Stimulated activated naive B cell treated with anti-CD40 and anti-IgM and Interleukin-4, amounts not matched to agents 10 μg/mL and 1 μg/mL and 100 μg/mL, for 72 hours (primary cell): Measurements from ENCODE around the gene BCAS3.
A peak's percentile ranks its signal among the peaks of the same experiment; 100 is the strongest.

Source experiments
- ATAC-seq, 2 donors: fragments of 150-1000 bp; cut with Tn5 transposase; replicated peaks; 2 replicates each; pipeline ENCODE4 v1.10.0; 2021; ENCODE audit warnings: moderate library complexity in 1 of 2
- DNase-seq: peaks from one replicate; pipeline ENCODE4 v3.0.0; 2021
- H3K27ac Mint-ChIP-seq: one replicate; pipeline ENCODE4 v1.8.0; 2022; ENCODE audit warnings: mild to moderate bottlenecking, mixed read lengths
- H3K27me3 Mint-ChIP-seq, 2 donors: one replicate each; pipeline ENCODE4 v1.8.0; 2022; ENCODE audit warnings: mixed read lengths in 2 of 2
- H3K36me3 Mint-ChIP-seq, 2 donors: one replicate each; pipeline ENCODE4 v1.8.0; 2022; ENCODE audit warnings: mixed read lengths in 2 of 2, mild to moderate bottlenecking in 1 of 2
- H3K4me1 Mint-ChIP-seq, 2 donors: one replicate each; pipeline ENCODE4 v1.8.0; 2022; ENCODE audit warnings: mixed read lengths in 2 of 2, mild to moderate bottlenecking in 1 of 2
- H3K4me3 Mint-ChIP-seq, 2 donors: one replicate each; pipeline ENCODE4 v1.8.0; 2022; ENCODE audit warnings: mild to moderate bottlenecking in 2 of 2, mixed read lengths in 2 of 2, moderate library complexity in 1 of 2
- H3K9me3 Mint-ChIP-seq, 2 donors: one replicate each; pipeline ENCODE4 v1.8.0; 2022; ENCODE audit warnings: mixed read lengths in 2 of 2, mild to moderate bottlenecking in 1 of 2

Gene BCAS3

DNA sequence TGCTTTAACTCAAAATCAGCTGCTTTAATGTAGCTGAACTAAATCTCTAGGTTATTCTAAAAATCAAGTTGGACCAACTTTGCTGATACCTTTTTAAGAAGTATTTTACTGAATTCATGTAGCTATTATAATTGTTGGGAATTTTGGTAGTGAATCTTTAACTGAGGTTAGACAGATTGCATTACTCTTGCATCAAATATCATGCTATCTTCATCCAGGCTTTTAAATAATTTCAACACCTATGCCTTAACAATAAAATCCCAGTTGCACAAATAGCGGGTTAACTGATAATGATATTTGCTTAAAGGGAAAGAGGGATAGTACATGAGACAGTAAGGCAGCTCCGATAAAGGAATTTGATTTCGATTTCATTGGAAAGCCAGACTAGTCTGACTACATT, 480.7 kb downstream of the BCAS3 start:
- Mint-ChIP-seq H3K4me3 (no peak overlapping the region), H3K27me3 (no peaks in the 10 kb centered on the region), H3K4me1 (peaks cover 8 to 11% of the 10 kb centered on the region in 2 donors)

DNA sequence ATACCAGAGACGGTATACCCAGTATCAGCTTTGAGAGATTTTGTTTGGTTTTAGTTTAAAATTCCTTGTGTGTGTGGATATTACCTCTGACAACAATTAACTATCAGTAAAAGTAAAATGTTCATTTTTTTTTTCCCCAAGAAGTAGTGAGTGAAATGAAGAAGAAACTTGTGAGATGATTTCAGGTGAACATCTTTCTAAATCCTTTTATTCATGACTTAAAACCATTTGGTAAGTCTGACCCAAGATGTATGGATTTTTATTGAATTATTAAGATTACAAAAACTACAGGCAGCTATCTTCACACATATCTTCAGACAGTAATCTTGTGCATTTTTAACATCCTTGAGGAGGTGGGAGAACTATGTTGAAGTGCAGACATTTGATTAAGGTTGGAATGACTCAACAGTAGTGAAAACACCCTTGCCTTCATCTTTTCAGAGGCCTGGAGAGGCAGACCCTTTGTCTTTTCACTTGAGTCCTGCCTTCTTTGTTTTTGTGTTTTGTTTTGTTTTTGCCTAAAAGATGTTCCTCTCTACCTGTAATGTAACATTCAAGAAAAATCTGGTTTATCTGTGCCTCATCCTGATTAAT, 481.7 kb downstream of the BCAS3 start:
- Mint-ChIP-seq H3K4me1 (peaks cover 8 to 11% of the 10 kb centered on the region in 2 donors), H3K4me3 (no peak overlapping the region), H3K27ac (no peak overlapping the region), H3K36me3 (peaks cover 0 to 2% of the 10 kb centered on the region in 2 donors), H3K9me3 (peaks cover 0 to 2% of the 10 kb centered on the region in 2 donors), H3K27me3 (no peaks in the 10 kb centered on the region)
- ATAC-seq (peak; percentile 66 to 94), DNase-seq (no peak)

More for the DNA sequence above, 480.7 kb downstream of the BCAS3 start:
- H3K9me3 Mint-ChIP-seq = no peaks in the 10 kb centered on the region
- H3K27ac Mint-ChIP-seq = no peak overlapping the region
- H3K36me3 Mint-ChIP-seq = no peaks in the 10 kb centered on the region
- ATAC-seq (no peak), DNase-seq (no peak)

DNA sequence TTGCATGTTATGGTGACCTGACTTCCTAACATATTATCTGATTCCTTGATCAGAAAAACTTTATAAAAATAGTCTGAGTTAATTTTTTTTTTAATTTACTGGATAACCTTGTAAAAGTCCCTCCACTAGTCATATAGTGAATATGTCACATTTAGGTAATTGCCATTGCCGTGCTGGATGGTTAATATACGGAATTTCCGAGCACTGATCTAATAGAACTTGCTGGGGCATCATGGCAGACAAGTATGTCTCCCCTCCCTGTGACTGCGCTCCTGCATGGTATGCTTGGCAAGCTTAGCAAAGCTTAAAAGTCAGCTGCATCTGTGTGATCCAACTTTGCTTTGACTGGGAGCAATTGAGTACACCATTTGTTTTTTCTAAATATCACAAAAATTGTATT, 482.6 kb downstream of the BCAS3 start:
- Mint-ChIP-seq H3K27me3 (no peaks in the 10 kb centered on the region), H3K4me1 (peaks cover 8 to 11% of the 10 kb centered on the region in 2 donors), H3K27ac (no peak overlapping the region), H3K9me3 (peaks cover 4 to 5% of the 10 kb centered on the region in 2 donors), H3K36me3 (peaks cover 0 to 8% of the 10 kb centered on the region in 2 donors), H3K4me3 (no peak overlapping the region)
- DNase-seq (no peak), ATAC-seq (no peak)

DNA sequence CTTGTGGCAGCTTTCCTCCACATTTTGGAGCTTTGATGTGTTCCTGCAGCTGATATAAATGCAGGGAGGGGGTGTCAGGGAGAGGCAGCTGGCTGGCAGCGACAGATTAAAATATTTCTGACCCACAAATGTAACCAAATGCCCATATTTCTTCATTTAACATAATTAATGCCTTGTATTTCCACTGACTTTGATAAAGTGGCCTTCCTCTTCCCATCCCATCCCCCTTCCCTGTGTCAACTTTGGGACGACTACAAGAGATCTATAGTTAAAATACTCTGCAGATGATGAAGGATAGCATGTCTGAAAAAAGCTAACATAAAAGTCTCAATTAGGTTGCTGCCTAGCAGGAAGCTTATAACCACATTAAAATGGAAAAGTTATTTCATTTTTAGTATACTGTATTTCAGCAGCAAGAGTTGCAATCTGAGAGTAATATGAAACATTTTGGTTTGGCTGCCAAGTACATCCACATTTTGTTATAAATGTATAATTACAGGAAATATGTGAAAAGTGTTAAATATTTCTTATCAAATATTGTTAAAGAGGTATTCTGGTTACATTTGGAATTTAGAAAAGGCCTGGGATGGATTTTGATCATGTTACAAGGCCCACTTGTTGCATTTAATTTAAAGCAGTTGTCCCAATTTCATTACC, 483.3 kb downstream of the BCAS3 start:
- DNase-seq = no peak
- H3K4me1 Mint-ChIP-seq = peaks cover 8 to 11% of the 10 kb centered on the region in 2 donors
- no peaks in the 10 kb centered on the region for H3K27me3 Mint-ChIP-seq
- no peak overlapping the region for H3K4me3 Mint-ChIP-seq
- peaks cover 0 to 8% of the 10 kb centered on the region in 2 donors for H3K36me3 Mint-ChIP-seq
- no peak overlapping the region for H3K27ac Mint-ChIP-seq
- ATAC-seq = no peak
- H3K9me3 Mint-ChIP-seq = peaks cover 4 to 5% of the 10 kb centered on the region in 2 donors

DNA sequence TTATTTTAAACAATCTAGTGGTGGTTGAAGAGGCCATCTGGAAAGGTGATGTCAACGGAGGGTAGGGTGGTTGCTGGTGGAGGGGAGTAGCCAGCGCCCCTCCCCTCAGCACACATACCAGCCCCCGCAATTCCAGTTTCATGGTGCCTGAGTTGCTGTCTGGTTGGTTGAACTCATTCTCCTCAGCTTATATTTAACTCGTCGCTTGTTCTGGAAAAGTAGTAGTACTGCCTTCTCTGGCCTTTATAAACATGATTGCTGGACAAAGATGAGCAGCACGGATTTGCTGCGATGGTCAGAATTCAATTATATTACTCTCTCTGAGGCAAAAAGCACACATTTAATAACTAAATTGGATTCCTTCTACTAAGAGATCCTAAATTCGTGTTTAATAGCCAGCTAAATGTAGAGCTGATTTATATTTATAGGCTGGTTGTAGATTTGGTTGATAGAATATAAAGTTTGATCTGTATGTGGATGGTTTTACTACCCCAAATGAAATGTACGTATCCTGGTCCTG, 484.0 kb downstream of the BCAS3 start:
- H3K27ac Mint-ChIP-seq = no peak overlapping the region
- no peak overlapping the region for H3K4me3 Mint-ChIP-seq

DNA sequence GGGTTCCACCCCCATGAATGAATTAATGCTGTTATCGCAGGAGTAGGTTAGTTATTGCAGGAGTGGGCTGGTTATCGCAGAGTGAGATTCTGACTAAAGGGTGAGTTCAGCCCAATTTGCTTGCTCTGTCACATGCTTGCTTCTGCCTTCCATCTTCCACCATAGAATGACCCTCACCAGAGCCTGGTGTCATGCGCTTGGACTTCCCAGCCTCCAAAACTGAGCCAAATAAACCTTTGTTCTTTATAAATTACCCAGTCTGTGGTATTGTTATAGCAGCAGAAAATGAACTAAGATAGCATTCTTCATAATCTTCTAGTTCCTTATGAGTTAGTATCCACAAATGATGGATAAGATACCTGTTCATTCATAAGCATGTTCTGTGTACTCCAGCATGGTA, 486.9 kb downstream of the BCAS3 start:
- ATAC-seq (no peak), DNase-seq (no peak)
- Mint-ChIP-seq H3K27me3 (no peaks in the 10 kb centered on the region), H3K9me3 (peaks cover 4 to 5% of the 10 kb centered on the region in 2 donors), H3K4me1 (peaks cover 2 to 3% of the 10 kb centered on the region in 2 donors), H3K27ac (no peak overlapping the region), H3K4me3 (no peak overlapping the region), H3K36me3 (peaks cover 0 to 8% of the 10 kb centered on the region in 2 donors)

More for the DNA sequence above, 484.0 kb downstream of the BCAS3 start:
- no peaks in the 10 kb centered on the region for H3K27me3 Mint-ChIP-seq
- H3K9me3 Mint-ChIP-seq = peaks cover 4 to 5% of the 10 kb centered on the region in 2 donors
- peaks cover 0 to 8% of the 10 kb centered on the region in 2 donors for H3K36me3 Mint-ChIP-seq
- ATAC-seq (no peak), DNase-seq (no peak)
- peaks cover 8 to 11% of the 10 kb centered on the region in 2 donors for H3K4me1 Mint-ChIP-seq

DNA sequence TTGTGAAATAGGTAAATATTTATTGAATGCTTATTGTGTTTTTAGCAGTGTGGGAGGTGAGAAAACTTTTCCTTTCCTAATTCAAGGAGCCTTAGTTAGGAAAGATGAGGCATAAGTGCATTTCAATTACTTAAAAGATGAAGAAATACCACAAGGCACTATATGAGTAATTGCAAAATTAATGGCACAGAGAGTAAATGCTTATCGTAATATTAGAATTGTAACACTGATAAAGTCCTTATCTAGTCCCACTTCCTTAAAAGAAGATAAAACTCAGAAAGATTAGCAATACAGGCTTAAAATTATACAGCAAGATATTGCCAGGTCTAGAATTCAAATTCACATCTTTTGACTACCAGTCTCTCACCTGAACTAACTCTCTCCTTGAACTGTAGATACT, 489.4 kb downstream of the BCAS3 start:
- H3K4me1 Mint-ChIP-seq = no peaks in the 10 kb centered on the region
- peaks cover 3 to 21% of the 10 kb centered on the region in 2 donors for H3K36me3 Mint-ChIP-seq
- H3K27me3 Mint-ChIP-seq = no peaks in the 10 kb centered on the region
- ATAC-seq = no peak
- no peak for DNase-seq
- no peak overlapping the region for H3K27ac Mint-ChIP-seq
- peaks cover 4 to 5% of the 10 kb centered on the region in 2 donors for H3K9me3 Mint-ChIP-seq
- no peak overlapping the region for H3K4me3 Mint-ChIP-seq

DNA sequence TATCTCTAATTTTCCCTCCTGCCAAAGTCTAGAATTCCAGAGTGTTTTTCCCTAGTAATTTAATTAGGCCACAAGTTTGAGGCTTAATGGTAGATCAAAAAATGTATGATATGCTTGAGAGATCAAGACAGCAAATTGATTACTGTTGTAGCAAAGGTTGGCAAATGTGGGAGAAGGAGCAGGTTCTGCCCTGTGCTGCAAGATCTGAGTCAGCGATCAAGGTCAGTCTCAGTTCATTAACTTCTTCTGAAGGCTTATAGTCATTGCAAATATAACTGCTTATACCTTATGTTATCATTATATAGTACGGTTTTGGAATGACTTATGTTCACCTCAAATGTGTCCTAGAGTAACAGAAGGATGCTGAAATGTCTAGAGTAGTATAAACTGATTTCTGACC, 490.9 kb downstream of the BCAS3 start:
- Mint-ChIP-seq H3K27me3 (no peaks in the 10 kb centered on the region), H3K4me1 (no peaks in the 10 kb centered on the region), H3K9me3 (peaks cover 4 to 5% of the 10 kb centered on the region in 2 donors), H3K36me3 (peaks cover 3 to 21% of the 10 kb centered on the region in 2 donors), H3K4me3 (no peak overlapping the region), H3K27ac (no peak overlapping the region)
- ATAC-seq = peak; percentile 48 to 71
- no peak for DNase-seq

DNA sequence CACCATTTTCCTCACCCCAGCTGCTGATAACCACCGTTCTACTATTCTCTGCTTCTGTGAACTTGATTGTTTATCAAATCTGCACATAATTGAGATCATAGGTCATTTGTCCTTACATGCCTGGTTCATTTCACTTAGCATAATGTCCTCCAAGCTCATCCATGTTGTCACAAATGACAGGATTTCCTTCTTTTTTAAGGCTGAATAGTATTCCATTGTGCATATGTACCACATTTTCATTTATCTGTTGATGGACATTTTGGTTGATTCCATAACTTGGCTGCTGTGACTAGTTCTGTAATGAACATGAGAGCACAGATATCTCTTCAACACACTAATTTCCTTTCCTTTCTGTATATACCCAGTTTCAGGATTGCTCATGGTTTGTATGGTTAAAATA, 496.7 kb downstream of the BCAS3 start:
- Mint-ChIP-seq H3K4me1 (no peaks in the 10 kb centered on the region), H3K27ac (no peak overlapping the region), H3K4me3 (no peak overlapping the region), H3K27me3 (no peaks in the 10 kb centered on the region), H3K36me3 (peaks cover 6 to 18% of the 10 kb centered on the region in 2 donors), H3K9me3 (peaks cover 3% of the 10 kb centered on the region in 2 donors)
- no peak for DNase-seq
- no peak for ATAC-seq

DNA sequence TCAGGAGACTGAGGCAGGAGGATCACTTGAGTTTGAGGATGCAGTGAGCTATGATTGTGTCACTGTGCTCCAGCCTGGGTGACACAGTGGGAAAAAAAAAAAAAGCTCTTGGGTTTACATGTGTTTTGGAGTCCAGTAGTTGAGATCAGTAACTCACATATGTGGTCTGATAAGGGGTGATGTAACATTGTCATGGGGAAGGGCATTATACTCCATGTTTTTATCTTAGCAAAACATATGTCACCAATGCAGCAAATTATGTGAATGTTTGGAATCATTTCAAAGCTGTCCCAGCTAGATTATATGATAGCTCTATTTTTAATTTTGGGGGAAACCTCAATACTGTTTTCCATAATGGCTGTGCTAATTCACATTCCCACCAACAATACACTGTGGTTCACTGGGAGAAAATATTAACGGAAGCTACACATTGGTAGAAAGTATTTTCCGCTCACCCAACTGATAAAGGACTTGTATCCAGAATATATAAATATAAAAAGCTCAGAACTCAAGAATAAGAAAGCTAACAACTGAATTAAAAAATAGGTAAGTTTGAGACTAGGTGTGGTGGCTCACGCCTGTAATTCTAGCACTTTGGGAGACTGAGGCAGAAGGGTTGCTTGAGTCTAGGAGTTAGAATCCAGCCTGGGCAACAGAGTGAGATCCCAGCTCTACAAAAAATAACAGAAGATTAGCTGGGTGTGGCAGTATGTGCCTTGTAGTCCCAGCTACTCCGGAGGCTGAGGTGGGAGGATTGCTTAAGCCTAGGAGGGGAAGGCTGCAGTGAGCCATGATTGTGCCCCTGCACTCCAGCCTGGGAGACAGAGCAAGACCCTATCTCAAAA, 497.9 kb downstream of the BCAS3 start:
- DNase-seq (no peak), ATAC-seq (no peak)
- Mint-ChIP-seq H3K4me3 (no peak overlapping the region), H3K9me3 (peaks cover 3% of the 10 kb centered on the region in 2 donors), H3K36me3 (peaks cover 6 to 15% of the 10 kb centered on the region in 2 donors), H3K27ac (no peak overlapping the region), H3K4me1 (no peaks in the 10 kb centered on the region), H3K27me3 (no peaks in the 10 kb centered on the region)

DNA sequence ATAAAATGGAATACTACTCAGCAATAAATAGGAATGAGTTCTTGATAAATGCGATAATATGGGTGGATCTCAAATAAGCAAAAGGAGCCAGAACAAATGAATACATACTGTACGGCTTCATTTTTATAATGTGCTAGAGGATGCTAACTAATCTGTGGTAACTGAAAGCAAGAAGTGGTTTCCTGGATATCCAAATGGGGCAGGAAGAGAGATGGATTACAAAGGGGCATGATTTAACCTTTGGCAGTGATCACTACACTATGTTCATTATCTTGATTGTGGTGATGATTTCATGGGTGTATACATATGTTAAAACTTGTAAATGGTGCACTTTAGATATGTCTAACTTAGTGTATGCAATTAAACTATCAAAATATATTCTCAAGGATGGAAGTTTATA, 499.7 kb downstream of the BCAS3 start:
- no peak overlapping the region for H3K4me3 Mint-ChIP-seq
- DNase-seq (no peak), ATAC-seq (no peak)
- no peaks in the 10 kb centered on the region for H3K4me1 Mint-ChIP-seq
- H3K36me3 Mint-ChIP-seq = peaks cover 3 to 4% of the 10 kb centered on the region in 2 donors
- peaks cover 3% of the 10 kb centered on the region in 2 donors for H3K9me3 Mint-ChIP-seq
- H3K27ac Mint-ChIP-seq = no peak overlapping the region
- H3K27me3 Mint-ChIP-seq = no peaks in the 10 kb centered on the region

DNA sequence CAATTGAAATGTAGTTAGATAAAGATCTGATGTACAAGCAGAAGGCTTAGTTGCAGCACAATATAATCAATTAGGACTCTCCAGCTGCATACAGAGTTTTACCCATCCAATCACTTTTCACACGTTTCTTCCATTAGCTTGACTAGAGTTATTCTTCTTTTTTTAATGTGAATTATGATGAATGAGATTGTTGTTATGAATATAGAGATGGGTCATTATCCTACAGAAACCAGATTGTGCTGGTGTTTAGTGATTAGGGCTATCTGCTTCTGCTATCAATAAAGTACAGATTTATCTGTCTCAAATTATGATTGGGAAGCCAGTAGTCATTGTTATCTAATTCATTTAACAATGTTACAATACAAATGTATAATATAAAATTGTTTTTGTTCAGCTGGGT, 500.6 kb downstream of the BCAS3 start:
- peaks cover 3 to 4% of the 10 kb centered on the region in 2 donors for H3K36me3 Mint-ChIP-seq
- H3K9me3 Mint-ChIP-seq = peaks cover 3% of the 10 kb centered on the region in 2 donors
- DNase-seq (no peak), ATAC-seq (no peak)
- no peak overlapping the region for H3K4me3 Mint-ChIP-seq
- peaks cover 0 to under 1% of the 10 kb centered on the region in 2 donors for H3K4me1 Mint-ChIP-seq
- no peak overlapping the region for H3K27ac Mint-ChIP-seq
- H3K27me3 Mint-ChIP-seq = no peaks in the 10 kb centered on the region

DNA sequence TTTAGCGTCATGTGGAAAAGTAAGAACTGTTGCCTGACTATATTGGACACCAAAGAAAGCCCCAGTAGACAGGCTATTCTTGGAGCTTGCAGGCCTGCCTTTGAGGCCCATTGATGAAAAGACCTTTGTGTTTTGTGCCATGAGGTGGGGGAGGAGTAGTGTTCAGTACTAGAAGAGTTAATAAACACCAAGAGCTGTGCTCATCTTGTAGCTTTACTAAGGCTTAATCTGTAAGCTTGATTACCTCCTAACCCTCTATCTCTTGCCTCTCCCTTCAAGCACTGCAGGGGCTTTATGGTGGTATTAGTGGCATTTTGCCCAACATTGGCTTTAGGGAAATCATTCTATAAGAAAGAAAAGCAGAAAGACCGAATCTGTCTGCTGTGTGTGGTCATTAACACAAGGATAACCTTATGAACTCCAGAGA, 501.7 kb downstream of the BCAS3 start:
- no peaks in the 10 kb centered on the region for H3K27me3 Mint-ChIP-seq
- H3K36me3 Mint-ChIP-seq = peaks cover under 1% of the 10 kb centered on the region in 2 donors
- H3K27ac Mint-ChIP-seq = no peak overlapping the region
- peaks cover under 1% of the 10 kb centered on the region in 2 donors for H3K9me3 Mint-ChIP-seq
- no peak for ATAC-seq
- DNase-seq = no peak
- H3K4me3 Mint-ChIP-seq = no peak overlapping the region
- peaks cover 7 to 11% of the 10 kb centered on the region in 2 donors for H3K4me1 Mint-ChIP-seq

DNA sequence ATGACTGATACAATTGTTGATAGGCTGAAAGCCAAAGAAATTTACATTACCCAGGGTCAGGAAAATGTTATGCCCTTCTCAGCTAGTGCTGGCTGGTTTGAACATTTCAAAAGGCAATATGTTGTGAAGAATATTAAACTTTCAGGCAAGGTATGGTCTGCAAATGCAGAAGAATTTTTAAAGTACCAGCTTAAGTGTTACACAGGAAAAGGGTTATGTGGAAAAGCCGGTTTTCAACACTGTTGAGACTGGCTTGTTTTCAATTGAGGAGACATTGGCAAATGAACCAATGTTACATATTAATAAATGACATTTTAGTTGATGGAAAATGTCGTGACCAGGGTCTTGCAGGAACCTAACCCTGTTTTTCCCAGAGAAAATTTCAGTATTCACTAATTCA, 506.1 kb downstream of the BCAS3 start:
- Mint-ChIP-seq H3K27ac (no peak overlapping the region), H3K4me3 (no peak overlapping the region), H3K4me1 (peaks cover 11 to 23% of the 10 kb centered on the region in 2 donors), H3K27me3 (no peaks in the 10 kb centered on the region), H3K36me3 (no peaks in the 10 kb centered on the region), H3K9me3 (no peaks in the 10 kb centered on the region)
- ATAC-seq = no peak
- DNase-seq = no peak
